Osteocyte (in vitro differentiated cells): ENCODE results near the gene ADD2. TPM values are rescaled to one million over a fixed set of nuclear protein-coding genes. Genes with fewer than 3 reads are reported as not detected.

Experiments used
- DNase-seq: peaks from one replicate; pipeline ENCODE4 v3.0.0; 2021; ENCODE audit warnings: mixed read lengths; ENCODE audit not compliant: unreplicated experiment; ENCODE audit errors: extremely low spot score
- H3K27ac Mint-ChIP-seq: one replicate; pipeline ENCODE4 v1.8.0; 2021; ENCODE audit warnings: mild to moderate bottlenecking, mixed read lengths; ENCODE audit not compliant: unreplicated experiment
- H3K27me3 Mint-ChIP-seq: one replicate; pipeline ENCODE4 v1.8.0; 2021; ENCODE audit warnings: mixed read lengths; ENCODE audit not compliant: unreplicated experiment
- H3K36me3 Mint-ChIP-seq: one replicate; pipeline ENCODE4 v1.8.0; 2021; ENCODE audit warnings: mixed read lengths; ENCODE audit not compliant: unreplicated experiment
- H3K4me1 Mint-ChIP-seq: one replicate; pipeline ENCODE4 v1.8.0; 2021; ENCODE audit warnings: mixed read lengths; ENCODE audit not compliant: unreplicated experiment
- H3K4me3 Mint-ChIP-seq: one replicate; pipeline ENCODE4 v1.8.0; 2021; ENCODE audit warnings: mild to moderate bottlenecking, moderate library complexity, mixed read lengths; ENCODE audit not compliant: unreplicated experiment
- H3K9me3 Mint-ChIP-seq: one replicate; pipeline ENCODE4 v1.8.0; 2021; ENCODE audit warnings: mixed read lengths; ENCODE audit not compliant: unreplicated experiment
- total RNA-seq: library from RNA; stranded (reverse); gene quantifications from 2 replicates; pipeline ENCODE4 v1.2.1, GENCODE V29; 2021
- TF ChIP-seq, protein P1 (sequence below): fragments of 200-600 bp; sonication (generic); IDR thresholded peaks from 2 replicates; pipeline ENCODE4 v1.5.0; 2021; ENCODE audit warnings: antibody characterized with exemption, mild to moderate bottlenecking, moderate library complexity

ADD2 gene
- total RNA-seq, 1 donor from 2014 or later = not detected

DNA sequence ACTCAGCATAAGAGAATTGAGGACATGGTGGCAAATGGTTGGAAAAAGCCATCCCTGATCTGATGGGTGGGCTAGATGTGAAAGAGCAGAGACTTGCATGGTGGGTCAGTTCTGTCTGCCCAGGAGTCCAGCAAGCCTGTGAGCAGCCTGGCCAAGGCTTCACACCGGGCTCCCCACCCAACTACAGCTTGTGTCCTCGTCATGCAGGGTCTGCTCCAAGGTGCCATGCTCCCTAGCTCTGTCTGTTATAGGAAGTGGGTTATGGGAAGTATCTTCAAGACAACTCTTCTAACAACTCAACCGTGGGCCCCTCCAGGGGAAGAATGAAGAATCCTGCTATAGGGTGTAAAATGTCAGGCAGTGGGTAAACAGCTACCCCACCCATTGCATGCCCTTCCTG, 97.4 kb downstream of the ADD2 start:
- no peaks in the 10 kb centered on the region for H3K36me3 Mint-ChIP-seq
- no peaks in the 10 kb centered on the region for H3K27me3 Mint-ChIP-seq
- H3K9me3 Mint-ChIP-seq = no peaks in the 10 kb centered on the region
- no peak overlapping the region for H3K4me3 Mint-ChIP-seq
- H3K4me1 Mint-ChIP-seq = no peaks in the 10 kb centered on the region
- TF ChIP-seq, protein P1, sequence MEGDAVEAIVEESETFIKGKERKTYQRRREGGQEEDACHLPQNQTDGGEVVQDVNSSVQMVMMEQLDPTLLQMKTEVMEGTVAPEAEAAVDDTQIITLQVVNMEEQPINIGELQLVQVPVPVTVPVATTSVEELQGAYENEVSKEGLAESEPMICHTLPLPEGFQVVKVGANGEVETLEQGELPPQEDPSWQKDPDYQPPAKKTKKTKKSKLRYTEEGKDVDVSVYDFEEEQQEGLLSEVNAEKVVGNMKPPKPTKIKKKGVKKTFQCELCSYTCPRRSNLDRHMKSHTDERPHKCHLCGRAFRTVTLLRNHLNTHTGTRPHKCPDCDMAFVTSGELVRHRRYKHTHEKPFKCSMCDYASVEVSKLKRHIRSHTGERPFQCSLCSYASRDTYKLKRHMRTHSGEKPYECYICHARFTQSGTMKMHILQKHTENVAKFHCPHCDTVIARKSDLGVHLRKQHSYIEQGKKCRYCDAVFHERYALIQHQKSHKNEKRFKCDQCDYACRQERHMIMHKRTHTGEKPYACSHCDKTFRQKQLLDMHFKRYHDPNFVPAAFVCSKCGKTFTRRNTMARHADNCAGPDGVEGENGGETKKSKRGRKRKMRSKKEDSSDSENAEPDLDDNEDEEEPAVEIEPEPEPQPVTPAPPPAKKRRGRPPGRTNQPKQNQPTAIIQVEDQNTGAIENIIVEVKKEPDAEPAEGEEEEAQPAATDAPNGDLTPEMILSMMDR = no peak
- H3K27ac Mint-ChIP-seq = no peak overlapping the region
- no peak for DNase-seq

DNA sequence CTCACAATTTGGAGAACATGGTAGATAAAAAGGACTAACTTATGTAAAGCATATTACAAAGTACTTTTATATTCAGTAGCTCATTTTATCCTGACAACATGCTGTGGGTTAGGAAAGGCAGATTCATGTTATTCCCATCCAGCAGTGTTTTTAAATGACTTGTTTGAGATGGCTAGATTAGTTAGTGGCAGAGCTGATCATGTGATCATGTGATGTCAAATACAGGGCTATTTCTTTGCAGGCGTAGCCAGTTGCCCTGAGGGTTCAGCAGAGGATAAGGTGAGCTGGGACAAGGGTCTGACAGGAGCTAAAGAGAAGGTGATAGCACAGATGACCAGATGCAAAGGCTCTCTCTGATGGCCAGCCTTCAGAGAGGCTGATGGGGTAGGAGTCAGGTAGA, 97.8 kb downstream of the ADD2 start:
- TF ChIP-seq, protein P1 = no peak
- Mint-ChIP-seq H3K9me3 (no peaks in the 10 kb centered on the region), H3K4me1 (no peaks in the 10 kb centered on the region), H3K27me3 (no peaks in the 10 kb centered on the region), H3K36me3 (no peaks in the 10 kb centered on the region), H3K27ac (no peak overlapping the region), H3K4me3 (no peak overlapping the region)
- DNase-seq = no peak

DNA sequence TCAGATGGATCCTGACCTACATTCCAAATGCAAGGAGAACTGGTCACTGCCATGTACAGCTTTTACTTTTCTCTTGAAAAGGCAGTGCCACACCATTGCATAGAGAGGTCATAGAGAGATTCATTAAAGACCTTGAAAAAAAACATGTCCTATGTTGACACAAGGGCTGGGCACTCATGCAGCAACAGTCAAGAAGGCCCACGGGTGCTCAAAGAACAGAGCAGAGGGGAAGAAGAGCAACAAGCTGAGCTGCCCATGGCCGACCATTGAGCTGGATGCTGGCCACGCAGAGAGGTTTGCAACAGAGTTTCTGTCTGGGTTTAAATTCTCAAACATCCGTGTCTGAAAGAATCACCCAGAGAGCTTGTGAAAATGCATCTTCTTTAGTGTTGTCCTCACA, 99.1 kb downstream of the ADD2 start:
- no peaks in the 10 kb centered on the region for H3K9me3 Mint-ChIP-seq
- H3K27me3 Mint-ChIP-seq = no peaks in the 10 kb centered on the region
- no peaks in the 10 kb centered on the region for H3K36me3 Mint-ChIP-seq
- H3K27ac Mint-ChIP-seq = no peak overlapping the region
- TF ChIP-seq, protein P1 = no peak
- H3K4me3 Mint-ChIP-seq = no peak overlapping the region
- no peak for DNase-seq
- no peaks in the 10 kb centered on the region for H3K4me1 Mint-ChIP-seq

DNA sequence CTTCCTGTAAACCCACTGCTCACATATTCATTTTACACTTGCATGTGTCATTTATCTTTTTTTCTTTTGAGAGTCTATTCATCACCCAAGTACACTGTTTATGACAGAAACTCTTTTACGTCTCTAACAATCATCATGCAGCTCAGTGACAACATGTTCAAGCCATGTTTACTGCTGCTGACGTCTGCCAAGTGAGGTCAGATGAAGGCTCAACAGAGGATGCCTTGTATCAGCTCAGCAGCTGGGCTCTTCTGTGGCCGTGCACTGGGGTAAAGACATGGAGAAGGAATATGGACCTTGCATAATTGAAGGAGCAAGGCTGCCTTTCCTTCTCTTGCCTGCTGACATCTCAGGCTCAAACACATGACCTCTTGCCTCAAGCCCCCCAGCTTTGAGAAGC, 99.6 kb downstream of the ADD2 start:
- Mint-ChIP-seq H3K4me1 (no peaks in the 10 kb centered on the region), H3K27ac (no peak overlapping the region), H3K36me3 (no peaks in the 10 kb centered on the region), H3K4me3 (no peak overlapping the region), H3K27me3 (no peaks in the 10 kb centered on the region), H3K9me3 (no peaks in the 10 kb centered on the region)
- TF ChIP-seq, protein P1 = no peak
- no peak for DNase-seq

DNA sequence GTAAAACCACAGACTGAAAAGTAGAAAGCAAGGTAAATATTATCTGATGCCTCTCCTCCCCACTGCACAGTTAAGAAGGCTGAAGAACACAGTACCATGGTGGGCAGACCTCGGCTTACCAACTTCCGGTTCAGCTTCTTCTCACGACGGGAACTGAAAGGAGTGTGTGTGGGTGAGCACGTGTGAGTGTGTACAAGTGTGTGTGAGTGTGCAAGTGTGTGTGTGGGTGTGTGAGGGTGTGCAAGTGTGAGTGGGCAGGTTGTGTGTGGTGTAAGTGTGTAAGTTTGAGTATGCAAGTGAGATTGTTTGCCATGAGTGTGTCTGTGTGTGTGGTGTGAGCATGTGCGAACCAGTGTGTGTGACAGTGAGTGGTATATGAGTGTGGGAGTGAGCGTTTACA, 103.5 kb downstream of the ADD2 start:
- no peak overlapping the region for H3K4me3 Mint-ChIP-seq
- H3K9me3 Mint-ChIP-seq = no peaks in the 10 kb centered on the region
- DNase-seq = no peak
- H3K4me1 Mint-ChIP-seq = no peaks in the 10 kb centered on the region
- TF ChIP-seq, protein P1 = no peak
- H3K36me3 Mint-ChIP-seq = no peaks in the 10 kb centered on the region
- no peaks in the 10 kb centered on the region for H3K27me3 Mint-ChIP-seq
- no peak overlapping the region for H3K27ac Mint-ChIP-seq
